Effector memory CD8-positive, alpha-beta T cell (primary cell): ENCODE results near the gene VTCN1.

Source experiments
- ATAC-seq: fragments of 150-1000 bp; cut with Tn5 transposase; replicated peaks from 2 replicates; pipeline ENCODE4 v1.10.0; 2021; ENCODE audit warnings: mild to moderate bottlenecking, moderate library complexity
- DNase-seq, 3 experiments: peaks; one replicate each; pipeline ENCODE4 v3.0.0; 2021
- H3K27ac Mint-ChIP-seq, 2 donors: one replicate each; pipeline ENCODE4 v1.8.0; 2022; ENCODE audit warnings: mild to moderate bottlenecking in 2 of 2, mixed read lengths in 2 of 2, moderate library complexity in 2 of 2
- H3K27me3 Mint-ChIP-seq, 2 donors: one replicate each; pipeline ENCODE4 v1.8.0; 2022; ENCODE audit warnings: mixed read lengths in 2 of 2
- H3K36me3 Mint-ChIP-seq: one replicate; pipeline ENCODE4 v1.8.0; 2022; ENCODE audit warnings: mild to moderate bottlenecking, moderate library complexity, mixed read lengths; ENCODE audit not compliant: insufficient read depth
- H3K4me1 Mint-ChIP-seq, 2 donors: one replicate each; pipeline ENCODE4 v1.8.0; 2022; ENCODE audit warnings: low read depth in 2 of 2, mixed read lengths in 2 of 2
- H3K4me3 Mint-ChIP-seq, 2 donors: one replicate each; pipeline ENCODE4 v1.8.0; 2022; ENCODE audit warnings: mild to moderate bottlenecking in 2 of 2, mixed read lengths in 2 of 2, moderate library complexity in 2 of 2
- H3K9me3 Mint-ChIP-seq, 2 donors: one replicate each; pipeline ENCODE4 v1.8.0; 2022; ENCODE audit warnings: mixed read lengths in 2 of 2

The VTCN1 gene

DNA sequence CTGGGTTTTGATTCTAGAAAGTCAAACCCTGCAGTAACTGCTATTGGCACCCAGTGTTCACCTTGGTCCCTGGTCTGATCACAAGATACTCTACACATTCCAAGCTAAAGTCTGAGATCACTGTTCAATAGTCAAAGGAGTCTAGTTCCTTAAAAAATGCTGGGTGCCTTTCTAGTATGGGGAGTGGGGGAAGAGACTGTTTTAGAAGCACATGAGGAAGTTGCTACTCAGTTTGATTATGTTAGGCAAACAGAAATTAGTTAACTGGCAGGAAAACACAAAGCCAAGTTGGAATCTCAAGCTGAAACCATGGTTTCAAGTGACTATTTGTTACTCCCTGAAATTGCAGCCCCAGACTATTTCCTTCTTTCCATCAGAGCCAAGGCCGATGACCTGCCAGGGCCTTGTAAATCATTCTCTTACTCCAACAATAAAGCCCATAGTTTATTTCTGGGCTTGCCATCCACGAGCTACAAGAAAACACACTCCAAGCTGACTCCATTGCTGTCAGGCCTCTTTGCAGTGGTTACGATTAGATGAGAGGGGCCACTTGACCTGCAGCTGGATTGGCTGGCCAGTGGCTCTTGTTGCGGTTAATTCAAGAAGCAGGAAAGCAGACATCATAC is 21.1 kb upstream of the VTCN1 start:
- no peak overlapping the region for H3K27ac Mint-ChIP-seq
- no peak for DNase-seq
- no peak overlapping the region for H3K4me3 Mint-ChIP-seq
- H3K27me3 Mint-ChIP-seq = peaks cover 13 to 17% of the 10 kb centered on the region in 2 donors
- ATAC-seq = no peak
- no peaks in the 10 kb centered on the region for H3K4me1 Mint-ChIP-seq
- H3K9me3 Mint-ChIP-seq = no peaks in the 10 kb centered on the region
- H3K36me3 Mint-ChIP-seq = no peaks in the 10 kb centered on the region

DNA sequence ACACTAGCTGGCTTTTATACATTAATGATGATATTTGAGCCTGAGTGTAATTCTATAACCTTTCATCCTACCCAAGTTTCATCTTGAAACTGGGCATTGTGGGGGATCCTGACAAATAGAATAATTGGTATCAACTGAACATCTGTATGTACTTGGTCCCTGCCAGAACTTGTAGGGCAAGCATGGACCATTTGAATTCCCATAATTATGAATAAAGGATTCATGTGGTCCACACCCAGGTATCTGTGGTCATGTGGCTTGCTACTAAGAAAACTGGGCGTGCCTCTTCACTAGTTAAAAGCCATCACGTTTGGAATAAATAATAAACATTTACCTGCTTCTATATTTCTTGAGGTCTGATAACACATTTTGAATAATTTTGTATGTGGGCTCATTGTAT is 20.6 kb upstream of the VTCN1 start:
- H3K36me3 Mint-ChIP-seq = no peaks in the 10 kb centered on the region
- H3K4me3 Mint-ChIP-seq = no peak overlapping the region
- H3K4me1 Mint-ChIP-seq = no peaks in the 10 kb centered on the region
- DNase-seq = no peak
- peaks cover 13 to 17% of the 10 kb centered on the region in 2 donors for H3K27me3 Mint-ChIP-seq
- H3K27ac Mint-ChIP-seq = no peak overlapping the region
- no peak for ATAC-seq
- H3K9me3 Mint-ChIP-seq = no peaks in the 10 kb centered on the region

DNA sequence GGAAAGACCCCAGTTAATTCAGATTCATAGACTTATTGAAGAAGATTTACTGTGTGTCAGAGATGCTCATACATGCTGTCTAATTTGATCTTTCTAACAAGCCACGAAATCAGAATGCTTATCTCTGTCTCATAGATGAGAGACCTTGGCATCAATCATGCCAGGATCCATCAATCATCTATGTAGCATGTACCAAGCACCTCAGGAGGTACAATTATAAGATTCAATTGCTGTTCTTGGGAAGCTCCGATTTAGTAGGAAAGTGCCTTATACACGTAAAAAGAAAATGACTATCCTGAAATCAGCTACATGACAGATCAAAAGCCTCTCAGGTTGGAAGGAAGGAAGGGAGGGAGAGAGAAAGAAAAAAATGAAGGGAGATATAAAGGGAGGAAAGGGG is 18.5 kb upstream of the VTCN1 start:
- no peaks in the 10 kb centered on the region for H3K9me3 Mint-ChIP-seq
- peaks cover 5 to 21% of the 10 kb centered on the region in 2 donors for H3K27me3 Mint-ChIP-seq
- no peak overlapping the region for H3K27ac Mint-ChIP-seq
- no peaks in the 10 kb centered on the region for H3K4me1 Mint-ChIP-seq
- H3K36me3 Mint-ChIP-seq = no peaks in the 10 kb centered on the region
- no peak for ATAC-seq
- no peak overlapping the region for H3K4me3 Mint-ChIP-seq
- DNase-seq = no peak

DNA sequence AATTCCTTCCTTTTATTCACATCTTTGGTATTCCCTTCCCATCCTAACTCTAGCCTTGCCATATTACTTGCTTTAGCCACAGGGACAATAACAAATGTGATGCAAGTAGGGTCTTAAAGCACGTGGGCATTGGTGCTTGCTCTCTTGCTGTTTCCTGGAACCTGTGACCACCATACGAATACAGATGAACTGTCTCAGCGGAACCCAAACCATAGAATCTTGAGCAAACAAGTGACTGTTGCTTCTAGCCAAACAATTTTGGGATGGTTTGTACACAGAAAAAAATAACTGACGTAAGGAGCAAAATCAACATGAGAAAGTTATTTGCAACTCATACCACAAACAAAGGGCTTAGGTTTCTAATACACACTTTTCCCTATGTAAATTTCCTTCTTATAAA is 15.2 kb upstream of the VTCN1 start:
- Mint-ChIP-seq H3K36me3 (no peaks in the 10 kb centered on the region), H3K27ac (no peak overlapping the region), H3K4me1 (no peaks in the 10 kb centered on the region), H3K4me3 (no peak overlapping the region), H3K9me3 (no peaks in the 10 kb centered on the region), H3K27me3 (peaks cover 0 to 23% of the 10 kb centered on the region in 2 donors)
- DNase-seq (no peak), ATAC-seq (no peak)

DNA sequence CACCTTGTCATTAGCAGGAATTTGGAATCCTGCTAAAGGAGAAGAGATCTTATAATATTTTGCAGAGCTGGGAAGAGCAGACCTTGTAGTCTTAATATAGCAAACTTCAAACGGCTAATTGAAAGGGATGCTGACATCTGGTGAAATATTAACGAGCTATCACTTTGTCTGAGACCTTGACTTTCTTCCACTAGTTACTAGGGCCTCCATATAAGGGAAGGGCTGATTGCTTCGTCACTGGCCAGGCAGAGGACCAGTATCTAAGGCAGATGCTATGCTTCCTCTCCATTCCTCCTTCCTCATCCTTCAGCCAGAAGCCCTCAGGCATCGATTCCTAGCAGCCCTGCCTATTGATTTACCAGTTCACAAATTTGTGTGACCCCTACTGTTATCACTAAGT is 6.0 kb upstream of the VTCN1 start:
- Mint-ChIP-seq H3K27ac (no peak overlapping the region), H3K9me3 (peaks cover 0 to 3% of the 10 kb centered on the region in 2 donors)

DNA sequence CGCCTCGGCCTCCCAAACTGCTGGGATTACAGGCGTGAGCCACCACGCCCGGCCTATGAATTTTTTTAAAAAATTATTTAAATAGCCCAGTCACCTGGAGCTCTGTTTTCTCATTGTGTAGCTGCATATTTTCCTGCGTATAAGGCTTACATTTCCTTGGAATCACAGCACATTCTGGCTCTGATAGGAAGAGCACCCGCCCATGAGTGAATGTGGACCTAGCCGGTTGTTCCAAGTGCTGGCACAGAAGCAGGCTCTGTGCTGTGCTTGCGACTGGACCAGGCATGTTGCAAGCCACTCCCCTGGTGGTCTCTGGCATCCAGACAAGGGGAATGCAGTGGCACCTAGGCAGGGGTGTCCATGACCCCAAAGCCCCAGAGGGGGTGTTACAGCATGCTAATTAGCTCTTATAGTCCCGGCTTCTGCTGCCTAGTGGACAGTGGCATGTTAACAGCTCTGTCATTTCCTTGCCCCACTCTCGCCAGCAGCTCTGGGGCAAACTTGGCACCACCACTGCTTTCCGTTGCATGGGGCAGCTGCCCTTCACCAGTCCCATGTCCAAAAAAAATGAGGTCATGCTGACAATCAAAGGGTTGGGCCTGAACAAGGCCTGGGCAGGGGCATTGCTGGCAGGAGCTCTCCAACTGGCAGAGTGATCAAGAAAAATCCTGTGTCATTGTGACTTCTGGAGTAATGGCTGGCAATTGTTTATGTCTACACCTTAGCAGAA is 5.2 kb upstream of the VTCN1 start:
- Mint-ChIP-seq H3K27me3 (peaks cover 36 to 40% of the 10 kb centered on the region in 2 donors), H3K27ac (no peak overlapping the region), H3K4me3 (no peak overlapping the region), H3K4me1 (no peaks in the 10 kb centered on the region), H3K36me3 (no peaks in the 10 kb centered on the region), H3K9me3 (peaks cover 0 to 3% of the 10 kb centered on the region in 2 donors)
- DNase-seq (no peak), ATAC-seq (no peak)

More for the DNA sequence above, 6.0 kb upstream of the VTCN1 start:
- H3K27me3 Mint-ChIP-seq = peaks cover 29 to 37% of the 10 kb centered on the region in 2 donors
- no peak for ATAC-seq
- no peak for DNase-seq
- no peak overlapping the region for H3K4me3 Mint-ChIP-seq
- H3K36me3 Mint-ChIP-seq = no peaks in the 10 kb centered on the region
- H3K4me1 Mint-ChIP-seq = no peaks in the 10 kb centered on the region

DNA sequence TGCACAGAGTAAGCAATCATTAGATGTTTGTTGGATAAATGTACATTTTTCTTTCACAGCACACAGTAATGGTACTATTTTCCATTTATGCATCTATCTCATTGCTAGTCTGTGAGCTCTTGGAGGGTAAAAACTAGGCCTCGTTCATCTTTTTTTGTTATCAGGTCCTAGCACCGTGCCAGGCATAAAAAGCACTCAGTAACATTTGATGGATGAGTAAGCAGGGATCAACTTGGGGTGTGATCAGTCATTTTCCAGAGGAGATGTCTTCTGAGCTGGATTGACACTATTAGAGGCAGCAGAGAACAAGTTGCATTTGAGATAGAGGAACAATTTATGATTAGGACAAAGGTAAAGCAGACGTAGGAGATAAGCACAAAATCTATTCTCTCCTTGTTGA is 4.3 kb upstream of the VTCN1 start:
- no peaks in the 10 kb centered on the region for H3K4me1 Mint-ChIP-seq
- peaks cover 0 to 3% of the 10 kb centered on the region in 2 donors for H3K9me3 Mint-ChIP-seq
- DNase-seq (no peak), ATAC-seq (no peak)
- peaks cover 40 to 45% of the 10 kb centered on the region in 2 donors for H3K27me3 Mint-ChIP-seq
- H3K27ac Mint-ChIP-seq = no peak overlapping the region
- H3K36me3 Mint-ChIP-seq = no peaks in the 10 kb centered on the region
- no peak overlapping the region for H3K4me3 Mint-ChIP-seq

DNA sequence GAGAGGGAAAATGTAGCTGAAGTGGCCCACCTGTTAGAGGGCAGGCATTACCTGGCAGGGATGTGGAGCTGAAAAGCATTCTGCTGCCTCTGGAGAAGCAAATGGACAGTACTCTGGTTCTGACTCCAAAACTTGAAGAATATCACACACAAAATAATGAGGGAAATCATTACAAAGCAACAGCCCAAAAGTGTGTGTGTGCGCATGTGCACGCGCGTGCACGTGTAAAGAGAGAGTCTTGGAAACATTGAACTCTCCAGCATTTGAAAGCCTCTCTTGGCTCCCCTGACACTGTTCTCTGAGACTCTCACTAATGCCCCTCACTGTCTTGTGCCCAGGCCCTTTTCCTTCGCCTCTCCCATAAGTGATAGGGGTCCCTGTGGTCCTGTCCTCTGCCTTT is 2.3 kb upstream of the VTCN1 start:
- Mint-ChIP-seq H3K4me3 (no peak overlapping the region), H3K36me3 (no peaks in the 10 kb centered on the region), H3K27ac (no peak overlapping the region), H3K9me3 (no peaks in the 10 kb centered on the region), H3K4me1 (no peaks in the 10 kb centered on the region), H3K27me3 (peaks cover 45 to 57% of the 10 kb centered on the region in 2 donors)
- DNase-seq (no peak), ATAC-seq (no peak)

DNA sequence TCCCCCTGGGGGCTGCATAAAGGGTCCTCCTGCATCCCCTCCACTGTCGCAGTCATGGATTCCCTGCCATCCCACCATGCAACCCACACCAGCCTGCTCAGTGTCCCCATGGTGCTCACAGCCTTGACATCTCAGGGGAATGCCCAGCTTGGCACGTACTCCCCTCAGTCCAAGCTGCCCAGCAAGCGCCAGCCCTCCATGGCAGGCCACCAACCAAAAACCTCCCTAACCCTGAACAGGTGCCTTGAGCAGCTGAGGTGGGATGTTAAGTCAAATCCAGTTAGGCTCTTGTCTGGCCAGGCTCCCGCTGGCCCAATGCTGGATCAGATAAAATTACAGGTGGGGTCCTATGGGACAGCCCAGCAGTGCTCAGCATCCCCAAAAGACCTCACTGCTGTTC is 341 bp downstream of the VTCN1 start:
- no peak for ATAC-seq
- Mint-ChIP-seq H3K36me3 (no peaks in the 10 kb centered on the region), H3K27me3 (peaks cover 40 to 61% of the 10 kb centered on the region in 2 donors)

DNA sequence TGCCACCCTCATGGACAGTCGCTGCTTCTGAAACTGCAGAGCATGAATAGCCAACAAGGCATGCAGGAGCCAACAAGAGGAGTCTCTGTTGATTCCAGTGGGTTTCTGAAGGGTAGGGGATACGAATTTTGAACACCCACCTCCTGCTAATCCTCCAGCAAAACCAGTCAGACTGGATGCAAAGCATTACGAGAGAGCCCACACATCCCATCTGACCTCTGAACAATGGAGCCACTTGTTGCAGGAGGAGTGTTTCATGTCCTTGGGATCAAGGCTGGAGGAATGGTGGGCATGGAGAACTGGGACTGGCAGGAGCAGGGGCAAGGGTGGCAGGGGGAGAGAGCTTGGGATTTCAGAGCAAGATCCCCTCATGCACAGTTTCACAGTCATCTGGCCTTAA is 1.6 kb downstream of the VTCN1 start:
- H3K27ac Mint-ChIP-seq = no peak overlapping the region
- no peaks in the 10 kb centered on the region for H3K4me1 Mint-ChIP-seq
- peaks cover 40 to 61% of the 10 kb centered on the region in 2 donors for H3K27me3 Mint-ChIP-seq
- ATAC-seq (no peak), DNase-seq (no peak)
- H3K9me3 Mint-ChIP-seq = no peaks in the 10 kb centered on the region
- no peak overlapping the region for H3K4me3 Mint-ChIP-seq
- no peaks in the 10 kb centered on the region for H3K36me3 Mint-ChIP-seq

More for the DNA sequence above, 341 bp downstream of the VTCN1 start:
- Mint-ChIP-seq H3K9me3 (no peaks in the 10 kb centered on the region), H3K4me1 (no peaks in the 10 kb centered on the region), H3K4me3 (no peak overlapping the region), H3K27ac (no peak overlapping the region)
- DNase-seq = no peak

DNA sequence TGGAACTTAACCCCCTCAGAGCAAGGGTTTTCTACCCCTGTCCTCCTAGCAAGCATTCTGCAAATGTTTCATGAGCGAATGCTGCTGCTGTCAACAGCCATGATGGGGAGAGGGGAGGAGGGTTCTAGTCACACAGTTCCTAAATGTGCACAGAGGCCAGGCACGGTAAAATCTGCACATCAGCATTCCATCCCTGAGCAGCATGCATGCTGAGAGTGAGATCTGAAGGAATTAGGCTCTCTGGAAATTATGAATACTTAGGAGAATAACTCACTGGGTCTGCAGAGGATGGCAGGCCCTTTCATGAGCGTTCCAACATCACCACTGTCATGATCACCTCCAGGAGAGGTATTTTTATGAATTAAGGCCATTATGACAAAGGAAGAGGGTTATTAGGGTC is 2.1 kb downstream of the VTCN1 start:
- H3K27ac Mint-ChIP-seq = no peak overlapping the region

DNA sequence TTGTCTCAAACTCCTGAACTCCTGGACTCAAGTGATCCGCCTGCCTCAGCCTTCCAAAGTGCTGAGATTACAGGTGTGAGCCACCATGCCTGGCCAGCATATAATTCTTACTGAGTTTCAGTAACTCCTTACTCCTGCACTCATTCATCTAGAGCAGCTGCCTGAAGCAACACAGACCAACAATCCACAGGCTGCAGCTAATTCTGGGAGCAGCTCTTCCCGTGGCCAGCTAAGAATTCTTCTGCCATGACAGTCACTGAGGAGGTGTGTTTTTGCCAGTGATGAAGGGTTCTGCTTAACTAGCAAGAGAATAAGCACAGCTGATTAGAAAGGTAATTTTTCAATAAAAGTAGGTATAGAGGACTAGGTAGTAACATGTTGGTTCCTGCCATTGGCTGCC is 5.4 kb downstream of the VTCN1 start:
- H3K4me1 Mint-ChIP-seq = no peaks in the 10 kb centered on the region
- H3K9me3 Mint-ChIP-seq = no peaks in the 10 kb centered on the region
- no peak overlapping the region for H3K27ac Mint-ChIP-seq
- DNase-seq (no peak), ATAC-seq (no peak)
- H3K27me3 Mint-ChIP-seq = peaks cover 44 to 76% of the 10 kb centered on the region in 2 donors
- no peaks in the 10 kb centered on the region for H3K36me3 Mint-ChIP-seq
- no peak overlapping the region for H3K4me3 Mint-ChIP-seq

More for the DNA sequence above, 2.1 kb downstream of the VTCN1 start:
- ATAC-seq (no peak), DNase-seq (no peak)
- Mint-ChIP-seq H3K27me3 (peaks cover 36 to 61% of the 10 kb centered on the region in 2 donors), H3K4me1 (no peaks in the 10 kb centered on the region), H3K36me3 (no peaks in the 10 kb centered on the region), H3K9me3 (no peaks in the 10 kb centered on the region), H3K4me3 (no peak overlapping the region)

DNA sequence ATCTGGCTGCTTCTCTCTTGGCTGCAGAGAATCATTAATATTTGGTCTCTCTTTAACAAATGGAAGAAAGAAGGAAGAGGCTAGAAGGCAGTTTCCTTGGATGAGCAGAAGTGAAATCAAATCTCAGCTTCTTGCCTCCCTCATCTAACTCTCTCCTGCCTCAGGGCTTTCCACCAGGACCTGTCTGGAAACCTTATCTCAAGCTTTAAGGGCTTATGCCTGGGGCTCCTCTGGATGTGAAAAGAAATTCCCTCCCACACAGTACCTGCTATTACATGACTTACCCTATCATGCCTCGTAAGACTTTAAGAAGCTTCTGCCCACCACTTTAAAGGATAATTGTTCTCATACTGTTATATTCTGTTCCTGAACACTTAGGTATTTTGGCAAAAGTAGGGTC is 8.9 kb downstream of the VTCN1 start:
- peaks cover 34 to 53% of the 10 kb centered on the region in 2 donors for H3K27me3 Mint-ChIP-seq
- H3K9me3 Mint-ChIP-seq = no peaks in the 10 kb centered on the region
- no peak for DNase-seq
- no peak overlapping the region for H3K4me3 Mint-ChIP-seq
- no peak for ATAC-seq
- no peaks in the 10 kb centered on the region for H3K36me3 Mint-ChIP-seq
- no peak overlapping the region for H3K27ac Mint-ChIP-seq
- H3K4me1 Mint-ChIP-seq = no peaks in the 10 kb centered on the region

DNA sequence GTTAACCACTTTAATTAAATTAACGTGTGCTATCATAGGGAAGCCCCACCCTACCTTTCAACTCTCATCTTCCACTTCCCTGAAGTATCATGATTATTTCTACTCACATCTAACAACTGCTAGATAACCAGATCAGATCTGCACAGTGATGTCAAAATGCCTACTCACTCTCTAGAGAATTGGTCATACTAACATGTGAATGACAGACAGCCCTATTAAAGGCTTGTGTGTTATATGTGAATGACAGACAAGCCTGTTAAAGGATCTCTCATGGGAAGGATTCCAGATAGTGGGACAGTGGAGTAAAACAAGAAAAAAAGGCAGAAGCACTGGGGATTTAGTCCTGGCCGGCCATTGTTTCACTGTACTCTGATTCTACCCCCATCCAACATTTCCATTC is 12.6 kb downstream of the VTCN1 start:
- Mint-ChIP-seq H3K27me3 (peaks cover 34 to 40% of the 10 kb centered on the region in 2 donors), H3K36me3 (no peaks in the 10 kb centered on the region), H3K4me3 (no peak overlapping the region), H3K9me3 (no peaks in the 10 kb centered on the region), H3K4me1 (no peaks in the 10 kb centered on the region), H3K27ac (no peak overlapping the region)
- DNase-seq (no peak), ATAC-seq (no peak)
